Measurements from ENCODE around the gene KCNJ9.
A peak's percentile ranks its signal among the peaks of the same experiment; 100 is the strongest.

Gene KCNJ9

DNA sequence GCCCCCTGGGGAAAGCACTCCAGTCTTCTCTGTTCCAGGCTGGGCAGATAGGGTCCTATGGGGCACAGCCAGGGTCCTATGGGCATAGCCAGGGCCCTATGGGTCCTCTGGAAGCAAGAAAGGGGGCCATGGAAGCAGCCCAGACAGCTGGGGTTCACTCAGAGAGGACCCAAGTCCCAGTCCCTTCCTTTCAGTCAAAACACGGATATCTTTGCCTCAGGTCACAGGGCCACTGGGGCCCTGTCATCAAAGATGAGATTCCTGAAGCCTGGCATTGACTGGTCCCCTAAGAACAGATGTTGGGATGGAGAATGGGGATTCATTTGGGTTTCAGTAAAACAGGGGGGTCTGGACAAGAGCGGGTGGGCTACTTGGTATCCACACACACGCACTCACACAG, 8.5 kb downstream of the KCNJ9 start:
- DNase-seq = no peak

DNA sequence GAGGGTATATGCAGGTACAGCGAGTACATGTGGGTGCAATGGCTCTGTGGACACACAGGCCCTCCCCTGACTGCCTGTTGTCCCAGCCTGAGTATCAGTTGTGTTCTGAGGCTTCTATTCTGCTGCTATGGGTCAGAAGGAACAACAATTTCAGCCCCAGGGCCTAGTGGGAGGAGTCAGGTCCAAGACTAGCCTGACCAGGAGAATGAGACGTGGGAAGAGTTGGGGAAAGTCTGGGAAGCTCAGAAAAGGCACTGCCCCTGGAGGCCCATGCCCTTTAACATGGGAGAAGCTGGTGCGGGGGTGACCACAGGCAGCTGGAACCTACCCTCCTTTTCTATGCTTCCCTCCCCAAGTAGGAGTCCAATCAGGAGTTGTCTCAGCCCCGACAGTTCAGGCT, 9.4 kb downstream of the KCNJ9 start:
- no peak for DNase-seq

DNA sequence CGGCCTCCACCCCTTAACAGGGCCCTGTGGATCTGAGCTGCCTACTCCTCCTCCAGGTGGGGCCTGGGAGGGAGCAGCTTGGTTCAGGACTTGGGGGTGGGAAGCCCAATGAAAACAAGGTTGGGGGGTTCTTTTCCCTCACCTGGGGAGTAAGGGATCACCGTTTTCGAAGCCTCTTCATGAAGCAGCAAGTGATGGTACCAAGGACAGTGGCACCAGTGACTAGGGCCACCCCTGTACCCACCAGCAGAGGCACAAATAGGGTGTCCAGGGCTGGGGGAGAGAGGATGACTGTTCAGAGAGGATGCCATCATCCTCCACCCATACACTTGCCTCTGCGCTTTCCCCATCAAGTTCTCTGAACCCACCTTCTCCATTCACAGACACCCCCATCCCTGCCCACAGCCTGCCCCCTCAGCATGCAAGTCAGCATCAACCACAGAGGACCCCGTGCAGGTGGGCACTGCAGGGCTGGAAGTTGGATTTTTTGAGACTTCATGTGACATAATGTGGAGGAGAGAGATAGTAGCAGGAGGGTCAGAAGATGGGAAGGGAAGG, 10.4 kb downstream of the KCNJ9 start:
- no peak for DNase-seq

DNA sequence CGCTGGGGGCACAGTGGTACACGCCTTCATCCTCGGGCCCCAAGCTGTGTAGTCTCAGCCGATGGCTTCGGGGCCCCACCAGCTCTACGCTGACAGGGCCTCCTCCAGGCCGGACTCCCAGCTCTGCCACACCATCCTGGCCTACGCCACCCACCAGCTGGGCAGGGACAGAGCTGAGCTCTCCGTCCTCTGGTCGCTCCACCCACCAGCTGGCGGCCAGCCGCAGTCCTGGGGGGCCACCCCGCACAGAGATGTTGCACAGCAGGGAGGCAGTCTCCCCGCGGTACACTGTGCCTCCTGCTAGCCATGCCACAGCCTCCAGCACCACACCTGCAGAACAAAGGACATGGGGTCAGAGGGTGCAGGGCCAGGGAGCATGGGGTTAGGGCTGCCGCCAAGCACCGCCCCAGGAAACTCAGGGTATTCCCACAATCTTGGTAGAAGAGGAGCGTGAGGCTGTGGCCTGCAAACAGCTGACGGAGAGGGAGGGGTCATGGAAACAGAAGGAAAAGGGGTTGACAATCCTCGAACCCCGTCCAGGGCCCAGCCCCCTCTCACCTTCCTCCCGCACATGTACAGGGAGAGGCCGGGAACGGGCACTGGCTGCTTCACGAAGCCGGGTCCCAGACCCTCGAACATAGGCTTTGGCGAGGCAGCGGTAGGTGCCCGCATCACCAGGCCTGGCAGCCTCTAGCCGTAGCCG, 11.2 kb downstream of the KCNJ9 start:
- DNase-seq = no peak

DNA sequence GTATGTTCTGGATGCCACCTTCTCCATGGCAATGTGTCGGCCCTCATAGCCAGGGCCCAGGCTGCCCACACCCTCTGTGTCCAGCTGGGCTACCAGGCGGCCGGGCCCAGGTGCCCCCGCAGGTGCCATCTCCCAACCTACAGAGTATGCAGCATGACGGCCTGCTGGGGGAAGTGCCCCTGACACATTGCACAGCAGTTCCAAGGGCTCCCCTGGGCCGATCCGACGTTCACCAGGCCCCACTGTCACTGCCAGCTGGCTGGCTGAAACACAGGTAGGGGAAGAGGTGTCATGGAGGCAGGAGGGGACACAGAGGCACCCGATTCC, 11.7 kb downstream of the KCNJ9 start:
- no peak for DNase-seq

DNA sequence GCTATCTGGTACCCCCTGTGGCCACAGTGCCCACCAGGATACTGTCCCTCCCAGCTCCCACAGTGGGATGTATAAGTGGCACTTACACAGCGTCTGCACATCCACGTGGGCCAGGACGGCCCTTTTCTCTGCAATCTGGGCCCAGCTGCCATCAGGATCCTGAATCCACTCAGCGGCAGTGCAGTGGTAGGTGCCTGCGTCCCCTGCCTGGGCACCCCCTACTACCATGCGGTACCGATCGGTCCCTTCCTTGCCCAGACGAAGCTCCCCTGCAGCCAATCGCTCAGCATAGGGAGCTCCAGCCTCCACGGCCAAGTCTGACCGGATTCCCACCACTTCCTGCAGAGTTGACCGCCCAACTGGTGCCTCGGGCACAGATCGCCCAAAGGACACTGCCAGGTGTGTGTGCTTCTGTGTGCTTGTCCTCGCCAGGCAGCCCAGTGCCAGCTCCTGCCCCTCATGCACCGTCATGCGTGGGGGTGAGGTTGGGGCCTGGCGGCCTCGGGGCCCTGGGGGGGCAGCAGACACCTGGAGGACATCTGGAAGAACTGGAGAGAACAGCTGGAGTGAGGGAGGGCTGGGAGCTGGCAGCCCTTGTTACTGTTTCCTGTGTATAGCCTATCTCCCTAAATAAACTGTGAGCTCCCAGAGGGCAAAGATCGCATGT, 12.4 kb downstream of the KCNJ9 start:
- no peak for DNase-seq

DNA sequence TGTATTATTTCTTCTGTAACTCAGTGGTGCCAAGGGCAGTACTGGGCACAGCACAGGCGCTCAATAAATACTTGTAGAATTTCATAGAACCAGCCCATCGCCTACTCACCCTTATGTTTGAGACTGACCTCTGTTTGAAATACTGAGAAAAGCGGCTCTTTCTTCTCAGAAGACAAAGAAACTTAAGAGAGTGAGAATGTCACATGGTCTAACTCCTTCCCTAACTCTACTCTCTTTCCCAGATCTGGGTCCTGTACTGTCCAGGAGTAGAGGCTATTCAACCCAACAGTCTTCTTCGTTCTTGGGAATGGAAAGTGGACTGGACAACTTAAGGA, 12.9 kb downstream of the KCNJ9 start:
- no peak for DNase-seq

DNA sequence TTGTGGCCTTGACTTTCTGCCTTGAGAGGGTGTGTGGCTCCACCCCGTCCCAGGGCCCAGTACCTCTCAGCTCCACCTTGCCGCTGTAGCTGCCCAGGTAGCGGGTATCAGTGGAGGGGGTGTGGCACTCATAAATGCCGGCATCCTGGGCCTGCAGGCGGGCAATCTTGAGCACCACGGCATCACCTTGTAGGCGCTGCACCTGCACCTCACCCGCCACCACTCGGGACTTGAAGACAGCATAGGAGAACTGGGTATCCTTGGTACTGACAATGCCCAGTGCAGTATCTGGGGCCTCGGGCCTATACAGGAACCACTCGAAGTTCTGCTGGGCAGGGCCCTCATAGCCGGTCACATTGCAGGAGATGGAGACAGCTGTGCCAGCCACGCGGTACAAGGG, 13.5 kb downstream of the KCNJ9 start:
- no peak for DNase-seq

DNA sequence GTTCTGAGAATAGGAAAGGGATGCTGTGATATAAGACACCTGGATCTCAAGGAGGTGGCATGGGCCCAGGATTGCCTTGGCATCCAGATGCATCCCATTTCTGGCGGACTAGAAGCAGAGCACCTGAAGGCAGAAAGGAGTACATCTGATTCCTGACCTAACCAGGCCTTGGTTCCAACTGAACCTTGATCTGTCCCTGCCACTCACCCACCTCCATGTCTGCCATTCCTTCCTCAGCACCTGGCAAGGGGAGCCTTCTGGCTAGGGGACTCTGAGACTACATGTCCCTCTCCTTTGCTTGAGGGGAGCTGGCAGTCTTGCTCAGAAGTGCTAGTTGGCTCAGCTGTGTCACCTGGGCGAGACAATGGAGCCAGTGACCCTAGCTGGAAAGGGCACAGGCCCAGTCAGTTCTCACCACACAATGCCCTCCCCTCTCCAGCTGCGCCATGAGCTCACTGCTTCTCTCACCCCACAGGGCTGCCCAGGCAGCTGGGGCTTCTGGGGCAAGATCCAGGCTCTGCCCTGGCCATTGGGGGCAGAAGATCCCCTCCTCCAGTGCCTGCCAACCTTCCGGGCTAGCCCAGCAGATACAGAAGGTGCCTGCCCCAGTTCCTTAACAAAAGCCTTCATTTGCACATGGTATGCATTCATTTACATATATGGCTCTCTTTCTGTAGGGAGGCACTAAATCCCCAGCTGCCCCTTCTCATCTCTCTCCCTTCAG, 14.2 kb downstream of the KCNJ9 start:
- no peak for DNase-seq

DNA sequence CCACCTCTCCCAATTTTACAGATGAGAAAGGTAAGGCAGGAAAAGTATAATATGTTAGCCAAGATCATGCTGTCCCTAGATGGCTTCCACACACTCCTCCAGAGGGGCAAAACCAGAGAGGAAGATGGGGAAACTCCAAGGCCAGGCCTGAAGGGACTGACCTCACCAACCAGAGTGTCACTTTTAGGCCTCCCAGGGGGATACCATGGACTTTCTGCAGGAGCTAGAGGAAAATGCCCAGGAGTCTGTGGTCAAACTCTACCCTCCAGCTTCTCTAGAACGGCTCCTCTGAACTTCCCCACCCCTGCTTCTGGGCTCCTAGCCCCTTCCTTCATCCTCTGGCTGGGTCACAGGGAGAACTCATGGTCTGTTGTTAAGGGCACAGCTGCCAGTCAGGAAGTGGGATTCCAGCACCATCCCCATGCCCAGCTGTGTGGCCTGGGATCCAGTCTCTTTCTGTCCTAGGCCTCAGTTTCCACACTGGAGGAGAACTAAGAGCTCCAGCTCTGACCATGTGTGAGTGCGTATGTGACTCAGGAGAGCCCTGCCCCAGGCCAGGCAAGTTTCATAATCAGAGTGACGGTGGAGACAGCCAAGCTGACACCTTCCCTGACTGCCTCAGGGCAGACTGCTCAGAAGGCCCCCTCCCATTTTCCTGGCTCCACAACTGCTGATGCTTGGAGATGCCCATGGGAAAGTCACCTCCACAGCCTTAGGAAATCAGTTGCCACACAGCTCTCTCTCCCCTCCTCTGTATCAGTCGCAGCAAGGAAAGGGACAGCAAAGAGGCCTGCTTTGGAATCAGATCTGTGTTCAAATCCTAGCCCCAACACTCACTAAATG, 15.2 kb downstream of the KCNJ9 start:
- DNase-seq = no peak

DNA sequence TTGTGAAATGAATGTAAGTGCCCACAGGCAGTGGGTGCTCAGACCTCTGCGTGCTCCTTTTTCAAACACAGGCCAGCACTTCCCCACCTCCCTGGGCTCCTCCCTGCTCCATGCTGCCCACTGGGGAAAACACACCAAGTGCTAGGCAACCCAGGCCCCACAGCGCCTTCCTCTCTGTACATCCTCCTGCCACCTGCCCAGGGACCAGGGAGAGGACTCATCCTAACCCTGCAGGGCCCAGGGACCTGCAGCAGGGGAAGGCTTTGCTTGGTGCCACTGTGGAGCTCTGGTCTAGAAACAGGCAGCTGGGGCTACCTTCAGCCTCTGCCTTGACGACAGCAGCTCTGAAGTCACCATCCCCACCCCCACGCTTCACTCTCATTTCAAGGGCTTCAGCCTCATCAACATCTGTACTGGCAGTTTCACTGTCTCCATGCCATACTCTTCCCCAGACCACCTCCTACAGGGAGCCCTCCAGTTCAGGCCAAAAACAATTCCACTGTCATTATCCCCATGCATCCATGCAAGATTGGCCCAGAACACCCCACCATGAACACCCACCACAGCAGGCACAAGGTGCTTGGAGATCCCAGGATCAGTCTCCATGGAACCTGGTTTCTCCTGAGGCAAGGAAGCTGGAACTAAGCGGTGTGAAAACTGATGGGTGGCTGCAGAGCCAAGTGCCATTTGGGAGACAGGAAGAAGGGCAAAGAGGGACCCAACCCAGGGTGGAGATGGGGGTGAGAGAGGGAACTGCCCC, 16.0 kb downstream of the KCNJ9 start:
- DNase-seq = no peak

DNA sequence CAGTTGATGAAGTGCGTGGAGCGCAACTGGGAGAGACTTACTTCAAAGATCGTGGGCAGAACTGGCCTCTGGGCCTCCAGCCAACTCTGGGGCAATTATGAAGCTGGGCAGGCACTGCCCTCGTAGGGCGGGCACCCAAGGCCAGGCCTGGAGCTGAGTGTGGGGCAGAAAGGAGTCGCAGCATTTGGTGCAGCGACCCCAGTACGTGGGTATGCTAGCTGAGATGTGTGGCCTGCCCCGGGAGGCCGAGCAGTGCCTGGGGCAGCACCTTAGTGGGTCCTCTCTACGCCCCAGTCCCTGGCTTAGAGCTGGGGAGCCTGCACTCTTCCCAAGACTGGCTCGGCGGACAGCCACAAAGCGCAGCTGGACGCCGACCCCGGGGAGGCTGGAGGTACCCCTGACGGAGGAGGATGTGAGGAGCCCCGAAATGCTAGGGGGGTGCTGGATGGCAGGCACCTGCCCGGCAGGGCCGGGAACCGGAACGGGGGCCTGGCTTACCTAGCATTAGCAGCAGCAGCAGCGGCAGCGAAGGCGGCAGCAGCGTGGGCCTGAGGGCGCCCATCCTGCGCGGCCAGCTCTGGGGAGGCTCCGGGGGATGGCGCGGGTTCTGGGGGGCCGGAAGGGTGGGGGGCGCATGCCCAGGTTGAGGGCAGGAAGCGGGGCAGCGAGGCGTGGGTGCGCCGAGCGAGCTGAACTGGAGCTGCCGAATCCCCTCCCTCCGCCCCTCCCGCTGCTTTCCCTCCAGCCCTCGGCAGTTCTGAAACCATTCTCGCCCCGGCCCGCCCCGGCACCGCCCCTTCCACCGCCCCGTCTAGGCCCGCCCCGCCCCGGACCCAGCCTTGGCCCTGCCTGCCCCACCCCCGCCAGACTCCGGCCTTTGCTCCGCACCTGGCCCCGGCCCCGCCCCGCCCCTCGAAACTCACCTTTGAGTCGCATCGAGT, 16.8 kb downstream of the KCNJ9 start, which contains the start of gene IGSF8:
Gene IGSF8 (minus strand): TSS at position 709 of the 941 bp plus-strand sequence. CDS start 147 bp downstream, at position 562.
- DNase-seq = peak; percentile 72

DNA sequence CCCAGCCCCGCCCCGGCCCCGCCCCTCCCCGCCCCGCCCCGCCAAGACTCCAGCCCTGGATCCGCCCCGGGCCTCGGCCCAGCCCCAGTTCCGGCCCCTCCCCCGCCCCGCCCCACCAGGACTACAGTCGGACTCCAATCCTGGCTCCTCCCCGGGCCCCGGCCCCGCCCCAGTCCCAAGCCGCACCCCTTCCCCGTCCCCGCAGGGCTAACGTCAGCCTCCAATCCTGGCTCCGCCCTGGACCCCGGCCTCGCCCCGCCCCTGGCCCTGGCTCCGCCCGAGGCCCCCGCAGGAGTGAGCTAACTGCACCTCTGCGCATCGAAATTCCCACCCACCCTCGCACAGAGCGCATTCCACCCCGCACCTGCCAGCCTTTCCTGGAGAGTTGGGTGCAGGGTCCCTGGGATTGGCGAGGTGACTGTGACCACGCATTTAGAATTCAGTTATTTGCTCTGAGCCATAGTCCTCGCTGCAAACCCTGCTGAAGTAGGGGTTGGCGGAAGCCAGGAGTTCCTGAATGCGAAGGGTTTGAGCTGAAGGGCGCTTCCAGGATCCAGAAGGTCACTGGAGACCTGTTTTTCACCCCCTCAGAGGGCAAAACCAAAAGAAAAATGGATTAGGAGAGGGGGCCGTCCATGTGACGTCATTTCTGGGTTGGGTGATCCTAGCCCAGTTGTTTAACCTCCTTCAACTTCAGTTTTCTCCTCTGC, 17.7 kb downstream of the KCNJ9 start:
- DNase-seq = peak; percentile 82

DNA sequence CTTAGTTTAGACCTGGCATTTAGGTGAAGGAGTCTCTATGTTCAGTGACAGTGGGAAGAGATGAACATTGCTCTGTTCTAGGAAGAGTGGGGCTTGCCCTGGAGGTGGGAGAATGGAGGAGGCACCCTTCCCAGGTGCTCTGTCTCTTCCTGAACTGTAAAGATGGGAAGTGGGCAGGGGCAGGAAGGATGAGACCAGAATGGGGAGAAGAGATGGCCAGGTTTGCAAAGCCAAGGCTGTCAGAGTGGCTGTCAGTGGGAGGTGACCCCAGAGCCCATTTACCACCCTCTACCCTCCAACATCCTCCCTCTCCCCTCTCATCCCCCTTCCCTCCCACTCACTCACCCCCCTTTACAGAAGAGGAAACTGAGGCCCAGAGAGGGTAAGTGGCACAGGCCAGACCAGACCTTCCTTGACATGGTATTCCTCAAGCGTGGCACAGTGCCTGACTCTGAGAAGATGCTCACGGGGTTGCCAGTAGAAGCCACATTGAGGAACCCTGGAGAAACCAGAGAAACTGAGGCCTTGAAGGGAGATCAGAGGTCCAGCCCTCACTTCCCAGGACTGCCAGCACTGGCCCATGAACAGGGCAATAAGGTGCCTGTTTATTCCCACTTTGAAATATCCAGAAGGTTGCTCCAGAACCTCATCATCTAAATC, 18.5 kb downstream of the KCNJ9 start:
- DNase-seq = no peak

DNA sequence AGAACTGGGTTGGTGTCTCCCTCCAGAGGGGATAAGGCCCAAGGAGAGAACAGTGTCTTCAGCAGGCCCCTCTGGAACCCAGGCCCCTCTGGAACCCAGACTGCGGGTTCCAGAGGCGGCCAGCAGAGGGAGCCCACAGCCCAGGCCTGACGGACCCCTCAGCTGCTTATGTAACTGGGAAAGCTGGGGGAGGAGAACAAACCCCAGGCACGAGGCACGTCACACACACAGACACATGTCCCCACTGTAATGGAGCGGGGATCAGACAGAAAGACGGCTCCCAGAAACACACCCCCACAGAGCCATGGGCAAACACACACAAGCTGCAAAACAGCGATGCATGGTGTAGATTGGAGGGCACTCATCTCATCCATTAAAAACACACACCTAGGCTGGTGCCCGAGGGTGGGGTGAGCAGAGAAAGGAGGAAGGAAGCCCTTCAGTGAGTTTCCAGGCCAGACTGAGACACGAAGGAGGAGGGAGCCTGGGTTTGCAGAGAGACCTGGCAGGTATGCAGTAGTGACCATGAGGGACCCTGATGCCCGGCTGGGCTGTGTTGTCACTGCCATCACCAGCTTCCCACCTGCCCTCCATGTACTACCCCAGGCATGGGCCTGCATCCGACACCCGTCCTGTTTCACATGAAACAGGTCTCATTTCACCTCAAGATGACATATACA, 19.8 kb downstream of the KCNJ9 start:
- peak; percentile 79 for DNase-seq

DNA sequence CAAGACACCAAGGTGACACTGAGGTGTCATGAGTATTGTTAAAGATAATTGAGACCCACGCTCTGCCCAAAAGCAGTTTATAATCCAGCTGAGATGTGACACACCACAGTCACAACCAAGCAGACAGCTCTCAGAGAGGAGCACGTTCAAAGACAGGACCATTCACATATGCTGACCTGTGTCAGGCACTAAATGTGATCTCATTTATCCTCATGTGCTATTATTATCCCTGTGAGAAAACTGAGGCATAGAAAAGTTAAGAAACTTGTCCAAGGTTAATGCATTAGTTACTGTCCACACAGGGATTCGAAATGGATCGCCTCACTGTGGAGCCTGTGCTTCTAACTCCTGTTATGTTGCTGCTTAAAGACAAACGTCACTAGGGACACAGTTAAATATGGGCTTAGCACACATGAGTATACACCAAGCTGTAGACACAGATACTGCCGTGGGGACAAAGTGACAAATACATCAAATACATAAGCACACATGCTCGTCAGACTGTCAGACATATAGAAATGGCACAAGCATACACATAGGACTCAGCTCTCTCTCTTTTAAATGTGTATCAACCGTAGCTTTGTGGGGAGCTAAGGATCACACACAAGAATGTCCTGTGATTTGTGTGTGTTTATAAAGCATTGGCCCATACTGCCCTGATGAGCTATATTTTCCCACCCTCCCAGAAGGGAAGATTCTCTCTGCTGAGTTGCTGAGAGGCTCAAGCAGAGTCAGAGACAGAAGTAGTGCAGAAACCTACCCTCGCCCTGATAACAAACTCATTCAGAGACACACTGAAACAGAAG, 20.6 kb downstream of the KCNJ9 start:
- DNase-seq = no peak

DNA sequence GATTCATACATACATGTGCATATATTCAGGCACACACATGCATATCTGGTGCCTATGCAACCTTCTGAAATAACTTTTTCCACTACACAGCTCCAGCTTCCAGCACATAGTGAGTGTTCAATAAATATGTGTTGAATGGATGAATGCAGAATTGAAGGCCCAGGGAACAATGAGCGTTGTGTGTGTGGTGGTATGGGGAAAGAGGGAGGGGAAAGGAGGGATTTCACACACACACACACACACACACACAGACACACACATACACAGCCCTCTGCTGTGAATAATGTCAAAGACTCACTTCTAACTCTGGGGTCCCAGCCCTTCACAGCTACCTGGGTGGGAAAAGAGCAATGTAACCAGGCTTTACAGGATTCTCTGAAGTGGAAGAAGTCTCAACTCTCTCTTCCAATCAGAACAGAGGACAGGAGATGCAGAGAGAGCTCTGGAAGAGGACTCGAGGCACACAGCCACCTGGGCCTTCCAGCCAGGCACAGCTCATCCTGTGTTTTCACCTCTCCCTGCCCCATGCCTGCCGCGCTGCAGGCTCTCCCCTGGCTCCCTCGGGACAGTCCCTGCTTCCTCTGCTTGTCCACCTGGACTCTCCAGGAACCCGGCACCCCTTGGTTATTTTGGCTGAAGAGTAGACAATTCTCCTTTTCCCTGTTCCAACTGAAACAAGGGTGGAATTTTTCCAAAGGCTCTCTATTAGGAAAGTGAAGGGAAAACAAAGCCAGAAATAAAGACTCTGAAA, 22.5 kb downstream of the KCNJ9 start:
- no peak for DNase-seq

DNA sequence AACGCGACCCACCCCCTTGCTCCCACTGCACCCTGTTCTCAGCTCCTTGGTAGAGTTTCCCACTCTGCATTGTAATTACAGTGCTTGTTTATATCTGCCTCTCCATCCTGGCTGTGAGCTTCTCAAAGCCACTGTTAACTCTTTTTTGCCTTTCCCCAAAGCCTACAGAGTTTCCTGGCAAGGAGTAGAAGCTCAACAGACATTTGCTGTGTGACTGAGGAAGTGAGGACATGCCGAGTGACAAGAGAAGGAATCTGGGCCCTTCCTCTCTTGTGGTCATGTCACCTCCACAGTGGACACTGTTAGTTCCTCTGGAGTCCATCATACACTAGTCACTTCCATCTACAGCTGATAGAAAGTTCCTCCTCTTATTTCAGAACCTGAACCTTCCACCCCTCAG, 23.1 kb downstream of the KCNJ9 start:
- no peak for DNase-seq
